H1 (cell line): ENCODE results near the gene CAMK2A.

Experiments
- EZH2 ChIP-seq: fragments of 200-600 bp; sonication (generic); IDR thresholded peaks from 2 replicates; pipeline ENCODE4 v1.7.1; 2012; ENCODE audit warnings: low read depth, mild to moderate bottlenecking, moderate library complexity, low read length, inconsistent platforms; ENCODE audit not compliant: severe bottlenecking
- POLR2A ChIP-seq, 2 experiments: IDR thresholded peaks; 1 replicate in 1 of 2; 2 replicates in 1 of 2; pipeline ENCODE4 v1.6.1; 2011; ENCODE audit warnings: low read depth in 2 of 2, low read length in 2 of 2, mild to moderate bottlenecking in 2 of 2; ENCODE audit errors: control extremely low read depth in 1 of 2
- POLR2AphosphoS5 ChIP-seq: IDR thresholded peaks from 2 replicates; pipeline ENCODE4 v1.6.1; 2011; ENCODE audit warnings: low read depth, low read length
- SP1 ChIP-seq: IDR thresholded peaks from 2 replicates; pipeline ENCODE4 v1.6.1; 2011; ENCODE audit warnings: low read depth, low read length
- ZNF274 ChIP-seq: IDR thresholded peaks from 2 replicates; pipeline ENCODE4 v1.7.0; 2012; ENCODE audit warnings: low read length, borderline replicate concordance; ENCODE audit errors: extremely low read depth
- TF ChIP-seq, protein P1 (sequence below), 3 experiments: IDR thresholded peaks; 1 replicate in 2 of 3; 2 replicates in 1 of 3; pipeline versions ENCODE4 v1.5.1 to v1.6.1; 2011; ENCODE audit warnings: low read length in 3 of 3, mild to moderate bottlenecking in 3 of 3, inconsistent platforms in 2 of 3, low read depth in 1 of 3, moderate library complexity in 1 of 3; ENCODE audit not compliant: insufficient read depth in 1 of 3; ENCODE audit errors: control extremely low read depth in 1 of 3
- TF ChIP-seq, protein P2 (sequence below): IDR thresholded peaks from 2 replicates; pipeline ENCODE4 v1.6.1; 2011; ENCODE audit warnings: low read length, improper control_type of control experiment

DNA sequence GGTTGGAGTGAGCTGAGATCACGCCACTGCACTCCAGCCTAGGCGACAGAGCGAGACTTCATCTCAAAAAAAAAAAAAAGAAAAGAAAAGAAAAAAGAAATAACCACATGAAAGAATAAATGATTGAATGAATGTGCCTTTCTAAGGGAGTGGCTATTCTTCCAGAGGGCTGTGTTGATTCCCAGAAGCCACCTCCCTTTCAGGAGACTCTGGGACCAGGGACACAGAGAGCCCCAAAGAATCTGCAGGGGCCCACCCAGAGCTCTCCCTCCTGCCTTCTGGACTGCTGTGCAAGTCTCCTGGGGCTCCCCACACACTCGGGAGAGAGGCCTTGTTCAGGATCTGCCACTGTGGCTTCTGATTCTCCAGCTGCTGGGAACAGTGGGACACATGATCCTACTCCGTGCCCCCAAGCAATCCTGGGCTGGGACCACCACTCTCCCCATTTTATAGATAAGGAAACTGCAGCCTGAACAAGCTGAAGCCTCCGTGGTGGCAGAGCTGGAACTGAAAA is 23.6 kb downstream of the CAMK2A start:
- TF ChIP-seq, protein P1, sequence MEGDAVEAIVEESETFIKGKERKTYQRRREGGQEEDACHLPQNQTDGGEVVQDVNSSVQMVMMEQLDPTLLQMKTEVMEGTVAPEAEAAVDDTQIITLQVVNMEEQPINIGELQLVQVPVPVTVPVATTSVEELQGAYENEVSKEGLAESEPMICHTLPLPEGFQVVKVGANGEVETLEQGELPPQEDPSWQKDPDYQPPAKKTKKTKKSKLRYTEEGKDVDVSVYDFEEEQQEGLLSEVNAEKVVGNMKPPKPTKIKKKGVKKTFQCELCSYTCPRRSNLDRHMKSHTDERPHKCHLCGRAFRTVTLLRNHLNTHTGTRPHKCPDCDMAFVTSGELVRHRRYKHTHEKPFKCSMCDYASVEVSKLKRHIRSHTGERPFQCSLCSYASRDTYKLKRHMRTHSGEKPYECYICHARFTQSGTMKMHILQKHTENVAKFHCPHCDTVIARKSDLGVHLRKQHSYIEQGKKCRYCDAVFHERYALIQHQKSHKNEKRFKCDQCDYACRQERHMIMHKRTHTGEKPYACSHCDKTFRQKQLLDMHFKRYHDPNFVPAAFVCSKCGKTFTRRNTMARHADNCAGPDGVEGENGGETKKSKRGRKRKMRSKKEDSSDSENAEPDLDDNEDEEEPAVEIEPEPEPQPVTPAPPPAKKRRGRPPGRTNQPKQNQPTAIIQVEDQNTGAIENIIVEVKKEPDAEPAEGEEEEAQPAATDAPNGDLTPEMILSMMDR (IDR thresholded peaks at IDR 0.05; ENCODE audit: control extremely low read depth in 1 of 3, insufficient read depth in 1 of 3, low read depth in 1 of 3, low read length in 3 of 3) = no peak
- TF ChIP-seq POLR2AphosphoS5 (no peak), EZH2 (no peak), POLR2A (IDR thresholded peaks at IDR 0.05; ENCODE audit: control extremely low read depth in 1 of 2, low read depth in 2 of 2, low read length in 2 of 2) (no peak), SP1 (no peak), ZNF274 (no peak)
- TF ChIP-seq, protein P2, sequence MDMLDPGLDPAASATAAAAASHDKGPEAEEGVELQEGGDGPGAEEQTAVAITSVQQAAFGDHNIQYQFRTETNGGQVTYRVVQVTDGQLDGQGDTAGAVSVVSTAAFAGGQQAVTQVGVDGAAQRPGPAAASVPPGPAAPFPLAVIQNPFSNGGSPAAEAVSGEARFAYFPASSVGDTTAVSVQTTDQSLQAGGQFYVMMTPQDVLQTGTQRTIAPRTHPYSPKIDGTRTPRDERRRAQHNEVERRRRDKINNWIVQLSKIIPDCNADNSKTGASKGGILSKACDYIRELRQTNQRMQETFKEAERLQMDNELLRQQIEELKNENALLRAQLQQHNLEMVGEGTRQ = no peak
